GM12892 (cell line): ENCODE measurements around the gene DYNC1I1.

Experiments
- DNase-seq: peaks from one replicate; pipeline ENCODE4 v3.0.0; 2011; ENCODE audit not compliant: insufficient read length
- FAIRE-seq: peaks from 2 replicates; lab custom pipeline; 2011; peaks lifted over from hg19 to GRCh38; lab: Jason Lieb, UNC
- POLR2A ChIP-seq: IDR thresholded peaks from 2 replicates; pipeline ENCODE4 v1.6.1; 2011; ENCODE audit warnings: low read depth, low read length, control low read depth
- POLR2AphosphoS5 ChIP-seq: IDR thresholded peaks from 2 replicates; pipeline ENCODE4 v1.6.1; 2011; ENCODE audit warnings: low read depth, low read length, control low read depth
- TAF1 ChIP-seq: IDR thresholded peaks from 2 replicates; pipeline ENCODE4 v1.6.1; 2011; ENCODE audit warnings: low read depth, mild to moderate bottlenecking, control low read depth, low read length, borderline replicate concordance

DYNC1I1 gene

GRCh38 chr7:96080027-96080426, 307.7 kb downstream of the DYNC1I1 start:
- DNase-seq (no peak), FAIRE-seq (no peak)
- TF ChIP-seq POLR2AphosphoS5: no peak
- no peak for TF ChIP-seq POLR2A
- no peak for TF ChIP-seq TAF1

- TF ChIP-seq POLR2AphosphoS5 (no peak), TAF1 (no peak), POLR2A (no peak)
- no peak for DNase-seq
- FAIRE-seq: no peak
Observed at GRCh38 chr7:96084881-96085553, 312.7 kb downstream of the DYNC1I1 start.

- FAIRE-seq (no peak), DNase-seq (no peak)
- no peak for TF ChIP-seq POLR2AphosphoS5
- TF ChIP-seq POLR2A: no peak
- no peak for TF ChIP-seq TAF1
Observed at GRCh38 chr7:96085953-96086352, 313.6 kb downstream of the DYNC1I1 start.

- no peak for FAIRE-seq
- no peak for DNase-seq
Observed at GRCh38 chr7:96088579-96088978, 316.2 kb downstream of the DYNC1I1 start.

GRCh38 chr7:96089511-96089910, 317.2 kb downstream of the DYNC1I1 start:
- no peak for FAIRE-seq
- DNase-seq: no peak
- TF ChIP-seq POLR2AphosphoS5 (no peak), TAF1 (no peak)

More at GRCh38 chr7:96088579-96088978, 316.2 kb downstream of the DYNC1I1 start:
- no peak for TF ChIP-seq POLR2AphosphoS5
- no peak for TF ChIP-seq TAF1
- no peak for TF ChIP-seq POLR2A

- DNase-seq: no peak
- no peak for FAIRE-seq
- TF ChIP-seq POLR2A: no peak
- no peak for TF ChIP-seq POLR2AphosphoS5
- TF ChIP-seq TAF1: no peak
Observed at GRCh38 chr7:96090756-96091155, 318.4 kb downstream of the DYNC1I1 start.

GRCh38 chr7:96093435-96093834, 321.1 kb downstream of the DYNC1I1 start:
- TF ChIP-seq POLR2AphosphoS5 (no peak), POLR2A (no peak), TAF1 (no peak)
- no peak for FAIRE-seq
- DNase-seq: no peak

GRCh38 chr7:96097835-96098234, 325.5 kb downstream of the DYNC1I1 start:
- no peak for FAIRE-seq
- DNase-seq: no peak
- no peak for TF ChIP-seq TAF1
- TF ChIP-seq POLR2A: no peak
- no peak for TF ChIP-seq POLR2AphosphoS5

GRCh38 chr7:96100737-96101136, 328.4 kb downstream of the DYNC1I1 start:
- FAIRE-seq (no peak), DNase-seq (no peak)
- TF ChIP-seq POLR2A (no peak), POLR2AphosphoS5 (no peak), TAF1 (no peak)

GRCh38 chr7:96102096-96102811, 329.9 kb downstream of the DYNC1I1 start:
- TF ChIP-seq POLR2A (no peak), POLR2AphosphoS5 (no peak), TAF1 (no peak)
- DNase-seq (no peak), FAIRE-seq (no peak)

- FAIRE-seq: no peak
- no peak for DNase-seq
- no peak for TF ChIP-seq POLR2A
- TF ChIP-seq POLR2AphosphoS5: no peak
- no peak for TF ChIP-seq TAF1
Observed at GRCh38 chr7:96104984-96105383, 332.6 kb downstream of the DYNC1I1 start.

- FAIRE-seq: no peak
Observed at GRCh38 chr7:96111405-96111804, 339.1 kb downstream of the DYNC1I1 start.

More at GRCh38 chr7:96111405-96111804, 339.1 kb downstream of the DYNC1I1 start:
- DNase-seq: no peak
- TF ChIP-seq TAF1: no peak
- no peak for TF ChIP-seq POLR2AphosphoS5
- no peak for TF ChIP-seq POLR2A
